NCI-H748 (cell line): Measurements from ENCODE around the gene CRACR2A.

Experiments used
- DNase-seq: peaks from one replicate; lab custom pipeline; 2025; ENCODE audit not compliant: unreplicated experiment; lab: John Stamatoyannopoulos, UW

CRACR2A gene, protein sequence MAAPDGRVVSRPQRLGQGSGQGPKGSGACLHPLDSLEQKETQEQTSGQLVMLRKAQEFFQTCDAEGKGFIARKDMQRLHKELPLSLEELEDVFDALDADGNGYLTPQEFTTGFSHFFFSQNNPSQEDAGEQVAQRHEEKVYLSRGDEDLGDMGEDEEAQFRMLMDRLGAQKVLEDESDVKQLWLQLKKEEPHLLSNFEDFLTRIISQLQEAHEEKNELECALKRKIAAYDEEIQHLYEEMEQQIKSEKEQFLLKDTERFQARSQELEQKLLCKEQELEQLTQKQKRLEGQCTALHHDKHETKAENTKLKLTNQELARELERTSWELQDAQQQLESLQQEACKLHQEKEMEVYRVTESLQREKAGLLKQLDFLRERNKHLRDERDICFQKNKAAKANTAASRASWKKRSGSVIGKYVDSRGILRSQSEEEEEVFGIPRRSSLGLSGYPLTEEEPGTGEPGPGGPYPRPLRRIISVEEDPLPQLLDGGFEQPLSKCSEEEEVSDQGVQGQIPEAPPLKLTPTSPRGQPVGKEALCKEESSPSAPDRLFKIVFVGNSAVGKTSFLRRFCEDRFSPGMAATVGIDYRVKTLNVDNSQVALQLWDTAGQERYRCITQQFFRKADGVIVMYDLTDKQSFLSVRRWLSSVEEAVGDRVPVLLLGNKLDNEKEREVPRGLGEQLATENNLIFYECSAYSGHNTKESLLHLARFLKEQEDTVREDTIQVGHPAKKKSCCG

DNA sequence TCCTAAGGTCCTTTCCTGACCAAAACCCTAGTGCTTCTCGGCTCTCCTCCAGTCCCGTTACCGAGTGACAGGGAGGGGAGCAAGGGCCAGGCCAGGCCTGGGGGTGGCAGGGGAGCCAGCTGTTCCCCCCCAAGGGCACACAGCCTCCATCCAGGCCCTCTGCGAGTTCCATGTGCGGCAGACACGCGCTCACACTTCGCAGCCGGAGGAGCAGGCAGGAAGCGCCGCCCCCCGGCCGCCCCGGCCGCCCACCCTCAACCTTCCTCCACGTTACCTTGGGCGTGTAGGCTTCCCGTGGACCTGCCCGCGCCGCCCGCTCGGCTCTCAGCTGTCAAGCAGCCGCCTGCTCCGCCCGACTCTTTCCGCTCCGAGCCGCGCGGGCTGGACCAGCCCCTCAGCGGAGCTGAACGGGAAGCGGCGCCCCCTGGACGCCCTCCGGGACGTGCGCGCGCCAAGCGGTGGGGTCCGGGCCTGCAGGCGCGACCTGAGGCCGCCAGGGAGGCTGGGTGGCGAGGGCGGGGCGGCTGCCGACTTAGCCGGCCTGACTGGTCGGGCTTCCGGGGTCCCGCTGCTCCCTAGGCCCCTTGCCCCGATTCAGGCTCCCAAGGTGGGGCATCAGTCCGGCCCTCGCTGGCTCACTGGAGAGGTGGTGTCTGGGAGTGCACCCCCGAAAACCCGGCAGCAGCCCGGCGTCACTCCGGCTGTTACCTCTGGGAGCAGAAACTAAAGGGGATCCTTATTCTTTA is at the start of gene CRACR2A:
CRACR2A (minus strand) TSS at position 369 of the 746 bp plus-strand sequence. CDS start 56,110 bp downstream, outside the sequence.
- DNase-seq: peak; percentile 82

DNA sequence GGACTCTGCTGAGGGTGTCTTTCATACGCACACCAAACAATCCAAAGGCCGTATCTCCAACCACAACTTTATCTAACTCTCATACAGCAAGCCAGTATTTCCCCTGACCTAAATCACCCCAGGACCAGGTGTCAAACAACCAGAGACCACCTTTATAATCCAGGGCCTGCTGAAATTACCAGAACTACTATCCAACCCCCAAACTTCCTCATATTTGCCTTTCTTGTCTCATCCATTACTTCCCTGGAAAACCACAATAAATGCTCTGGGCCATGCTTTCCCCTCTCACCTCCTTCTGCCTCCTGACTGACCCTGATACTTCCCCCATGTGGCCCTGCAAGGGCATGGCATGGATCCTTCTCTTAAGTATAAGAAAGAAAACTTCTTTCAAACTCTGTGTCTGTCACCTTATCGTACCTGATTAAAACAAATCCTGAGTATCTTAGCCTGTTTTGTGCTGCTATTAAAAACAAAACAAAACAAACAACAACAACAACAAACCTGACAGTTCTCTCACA is 44.7 kb upstream of the CRACR2A start:
- no peak for DNase-seq

DNA sequence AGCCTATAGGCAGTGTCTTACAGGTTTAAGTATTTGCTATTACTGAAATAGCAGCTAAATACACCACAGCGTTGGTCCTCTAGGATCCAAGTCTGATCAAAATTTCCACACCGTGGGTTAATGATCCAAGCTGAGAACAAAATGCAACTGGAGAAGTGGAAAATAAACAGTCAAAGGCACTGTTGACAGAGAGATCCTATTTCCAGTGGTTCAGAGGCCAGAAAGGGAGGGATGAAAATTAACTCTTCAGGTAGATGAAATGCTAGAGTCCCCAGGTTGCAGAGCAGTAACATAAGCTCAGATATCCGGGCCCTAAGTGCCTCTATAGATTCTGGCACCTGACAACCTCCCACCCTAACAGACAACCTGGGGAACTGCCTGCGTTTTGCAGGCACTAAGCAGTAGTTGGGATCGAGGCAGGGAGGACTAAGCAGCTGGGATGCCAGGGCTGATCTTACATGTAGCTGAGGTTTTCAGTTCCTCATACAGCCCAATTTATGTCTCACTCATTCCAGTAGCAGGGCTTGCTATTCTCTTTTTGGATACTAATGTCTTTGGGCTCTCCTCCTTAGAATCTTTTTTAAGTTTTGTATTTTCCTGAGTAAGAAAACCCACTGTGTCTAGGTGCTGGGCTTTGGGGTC is 42.7 kb upstream of the CRACR2A start:
- DNase-seq: peak; percentile 90

DNA sequence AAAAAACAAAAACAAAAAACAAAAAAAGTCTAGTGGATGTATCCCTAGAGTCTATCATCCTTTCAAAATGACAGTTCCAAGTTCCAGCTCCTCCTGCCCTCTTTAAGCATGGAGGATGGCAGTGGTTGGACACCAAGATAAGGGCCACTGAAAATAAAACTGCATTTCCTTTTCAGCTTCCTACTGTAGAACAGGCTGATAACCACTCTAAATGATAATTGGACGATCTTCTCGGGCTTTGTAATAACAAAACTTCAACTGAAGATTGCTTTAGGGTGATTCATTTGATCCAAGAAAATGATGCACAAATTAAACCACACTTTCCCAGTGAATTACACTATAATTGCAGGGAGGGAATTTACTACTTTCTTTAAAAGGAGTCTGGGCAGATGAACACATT is 42.2 kb upstream of the CRACR2A start:
- peak; percentile 55 for DNase-seq

DNA sequence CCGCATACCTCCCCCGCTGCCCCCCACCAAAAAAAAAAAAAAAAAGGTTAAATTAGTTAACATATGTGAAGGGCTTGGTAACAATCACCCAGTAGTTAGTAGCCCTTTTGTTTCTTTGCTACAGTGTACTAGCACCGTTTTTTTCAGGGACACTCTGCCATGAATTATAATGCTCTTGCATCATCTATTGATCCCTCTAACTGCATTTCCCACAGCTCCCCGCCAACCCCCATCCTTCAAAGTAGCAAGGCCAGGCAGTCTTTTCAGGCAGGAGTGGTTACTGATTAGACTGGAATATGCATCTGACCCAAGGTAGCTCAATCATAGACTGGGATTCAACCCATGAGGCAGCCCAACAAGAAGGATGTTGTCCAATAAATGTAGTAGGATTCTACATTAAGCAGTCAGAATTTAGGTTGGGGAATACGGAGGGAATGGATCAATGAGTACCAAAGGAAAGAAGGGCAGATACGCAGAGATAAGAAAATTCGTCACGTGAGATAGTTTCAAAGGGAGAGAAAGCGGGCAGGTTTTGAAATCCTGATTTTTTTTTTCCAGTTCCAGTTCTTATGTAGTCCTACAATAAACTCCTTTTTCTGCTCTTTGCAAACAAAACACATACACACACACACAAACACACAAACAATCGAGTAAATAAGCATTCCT is 39.8 kb upstream of the CRACR2A start:
- no peak for DNase-seq

DNA sequence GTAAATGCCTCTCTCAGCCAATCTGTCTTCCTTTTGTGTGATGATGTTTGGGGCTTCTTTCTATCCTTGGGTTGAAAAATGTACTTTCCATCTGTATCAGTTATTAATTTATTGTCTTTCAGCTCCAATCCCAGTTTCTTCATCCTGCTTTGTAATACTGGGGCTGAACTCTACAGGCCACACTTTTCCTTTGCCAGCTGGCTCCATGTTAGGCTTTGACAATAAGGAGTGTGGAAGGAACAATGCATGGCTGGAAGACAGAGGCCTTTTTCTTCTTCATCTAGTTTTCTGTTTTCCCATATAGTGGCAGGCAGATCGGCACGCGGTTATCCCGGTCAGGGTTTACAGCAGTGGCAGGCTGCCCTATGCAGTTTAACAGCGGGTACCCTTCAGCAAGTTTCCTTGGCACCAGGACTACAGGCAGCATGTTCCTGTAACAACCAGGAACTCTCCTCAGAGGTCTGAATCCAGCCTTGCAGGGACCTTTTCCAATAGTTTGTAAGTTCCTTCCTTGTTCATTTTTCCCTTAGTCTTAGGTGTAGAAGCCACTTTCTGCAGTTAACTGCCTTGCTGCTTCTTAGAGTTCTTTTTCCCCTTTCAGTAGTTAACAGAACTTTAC is 38.5 kb upstream of the CRACR2A start:
- DNase-seq: no peak

DNA sequence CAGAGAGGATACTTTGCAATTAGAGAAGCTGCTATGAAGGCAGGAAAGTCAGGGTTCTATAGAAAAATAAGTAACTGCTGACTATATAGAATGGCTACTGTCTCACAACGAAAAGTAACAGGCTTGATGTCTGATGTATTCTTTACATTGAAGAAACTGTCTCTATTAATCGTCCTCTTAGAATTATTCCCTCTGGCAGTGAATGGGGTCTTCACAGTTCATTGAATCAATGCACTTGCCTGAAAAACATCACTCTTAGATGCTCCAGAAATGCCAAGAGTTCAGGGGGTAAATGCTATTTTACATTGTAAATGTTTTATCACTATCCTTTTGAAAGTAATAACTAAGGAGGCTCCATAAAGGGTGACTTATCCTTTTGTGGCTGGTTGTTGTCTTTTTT is 37.7 kb upstream of the CRACR2A start:
- no peak for DNase-seq

DNA sequence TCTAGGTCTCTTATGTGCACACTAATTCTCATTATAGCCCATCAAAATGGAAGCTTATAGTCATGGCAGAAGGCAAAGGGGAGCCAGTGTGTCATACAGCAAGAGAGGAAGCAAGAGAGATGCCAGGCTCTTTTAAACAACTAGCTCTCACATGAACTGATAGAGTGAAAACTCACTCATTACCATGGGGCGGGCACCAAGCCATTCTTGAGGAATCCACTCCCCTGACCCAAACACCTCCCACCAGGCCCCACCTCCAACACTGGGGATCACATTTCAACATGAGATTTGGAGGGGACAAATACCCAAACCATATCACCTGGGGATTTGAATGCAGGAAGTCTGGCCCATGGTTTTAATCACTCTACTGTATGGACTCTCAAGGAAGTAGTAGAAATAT is 36.9 kb upstream of the CRACR2A start:
- no peak for DNase-seq

DNA sequence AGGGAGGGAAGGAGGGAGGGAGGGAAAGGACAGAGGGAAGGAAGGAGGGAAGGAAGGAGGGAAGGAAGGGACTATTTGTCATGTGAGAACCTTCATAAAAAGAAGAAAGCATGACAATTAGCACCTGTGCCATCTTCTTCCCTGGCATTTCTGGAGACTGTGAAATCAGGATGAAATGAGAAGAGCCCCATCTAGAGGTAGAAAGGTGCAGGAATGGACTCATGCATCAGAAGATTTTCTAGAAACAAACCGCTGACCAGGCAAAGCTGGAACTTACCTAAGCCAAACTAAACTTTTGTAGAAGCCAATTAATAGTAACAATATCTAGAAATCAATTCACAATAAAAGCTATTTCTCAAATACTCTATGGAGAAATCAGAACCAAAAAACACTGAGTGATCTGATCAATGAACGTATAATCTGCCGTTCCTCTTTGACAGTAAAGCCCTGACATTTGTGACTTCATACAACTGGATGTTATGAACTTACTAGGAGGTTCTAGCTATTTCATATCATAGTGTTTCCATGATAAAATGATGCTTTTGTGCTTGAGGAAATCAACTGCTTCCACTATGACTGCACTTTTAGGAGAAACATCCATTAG is 24.4 kb upstream of the CRACR2A start:
- DNase-seq: peak; percentile 57

DNA sequence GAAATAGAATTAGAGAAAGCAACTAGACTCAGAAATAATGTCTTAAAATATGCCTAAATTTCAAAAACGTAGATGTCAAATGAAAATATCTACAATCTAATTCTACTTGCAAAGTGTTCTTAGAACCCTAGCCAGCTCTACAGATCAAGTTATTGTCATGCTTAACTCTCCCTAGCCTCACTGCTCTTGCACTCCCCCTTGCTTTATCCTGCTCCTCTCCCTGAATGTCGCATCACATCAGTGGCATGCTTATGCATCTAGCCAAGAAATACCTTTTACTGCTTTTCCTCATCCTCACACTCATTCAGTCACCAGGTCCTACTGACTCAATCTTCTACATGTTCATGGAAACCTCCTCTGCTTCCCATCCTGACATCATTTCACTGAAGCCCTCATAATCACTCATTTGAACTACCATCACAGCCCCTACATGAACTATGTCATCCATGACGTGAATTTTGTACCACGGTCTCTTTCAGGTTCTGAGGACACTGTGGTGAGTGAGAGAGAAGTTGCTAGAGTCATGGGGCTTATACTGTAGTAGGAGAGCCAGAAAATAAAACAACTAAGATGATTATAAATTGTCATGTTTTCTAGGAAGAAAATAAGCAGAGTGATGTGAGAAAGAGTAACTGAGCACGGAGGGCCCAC is 22.6 kb upstream of the CRACR2A start:
- no peak for DNase-seq

DNA sequence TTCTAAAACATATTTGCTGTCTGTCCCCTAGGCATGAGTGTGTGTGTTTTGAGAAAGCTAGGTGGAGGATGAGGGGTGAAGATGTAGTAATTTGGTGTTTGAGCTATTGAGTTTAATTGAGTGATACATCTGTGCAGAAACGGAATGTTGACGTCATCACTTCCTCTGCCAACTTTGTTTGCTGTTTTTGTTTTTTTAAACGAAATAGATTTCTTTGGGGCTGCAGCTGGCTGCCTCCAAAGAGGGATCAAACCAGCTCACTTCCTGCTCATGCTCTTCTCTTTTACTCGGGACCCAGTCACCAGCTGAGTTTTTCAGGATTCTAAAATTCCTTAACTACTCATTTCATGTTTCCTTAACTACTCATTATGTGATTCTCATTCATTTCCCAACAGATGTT is 19.5 kb upstream of the CRACR2A start:
- DNase-seq: no peak

DNA sequence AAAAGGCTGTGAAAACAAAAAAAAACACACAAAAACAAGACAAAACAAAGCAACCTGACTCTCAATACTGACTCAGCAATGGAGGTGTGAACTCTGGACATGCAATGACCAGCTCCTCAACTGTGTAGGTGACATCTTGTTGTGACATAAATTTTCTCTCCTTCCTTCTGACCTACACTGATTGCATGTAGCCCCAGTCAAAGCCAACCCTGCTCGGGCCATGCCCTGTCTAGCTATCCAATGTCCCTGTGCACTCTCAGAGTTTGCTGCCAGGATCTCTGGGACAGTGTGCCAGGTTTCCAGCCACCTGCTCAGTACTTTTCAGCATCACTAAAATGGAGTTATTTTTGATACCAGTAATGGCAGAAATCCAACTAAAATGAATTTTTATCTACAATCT is 18.9 kb upstream of the CRACR2A start:
- DNase-seq: no peak

DNA sequence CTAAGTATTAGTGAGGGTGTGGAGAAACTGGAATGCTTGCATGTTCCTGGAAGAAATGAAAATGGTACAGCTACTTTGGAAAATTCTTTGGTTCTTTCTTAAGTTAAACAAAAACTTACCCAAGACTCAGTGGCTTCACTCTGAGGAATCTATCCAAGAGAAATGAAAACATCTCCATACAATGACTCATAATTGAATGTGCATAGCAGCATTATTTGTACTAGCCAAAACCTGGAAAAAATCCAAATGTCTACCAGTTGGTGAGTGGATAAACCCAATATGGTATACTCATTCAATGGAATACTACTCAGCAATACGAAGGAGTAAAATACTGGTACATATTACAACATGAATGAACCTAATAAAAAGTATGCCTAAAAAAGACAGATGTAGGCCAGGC is 18.0 kb upstream of the CRACR2A start:
- no peak for DNase-seq

DNA sequence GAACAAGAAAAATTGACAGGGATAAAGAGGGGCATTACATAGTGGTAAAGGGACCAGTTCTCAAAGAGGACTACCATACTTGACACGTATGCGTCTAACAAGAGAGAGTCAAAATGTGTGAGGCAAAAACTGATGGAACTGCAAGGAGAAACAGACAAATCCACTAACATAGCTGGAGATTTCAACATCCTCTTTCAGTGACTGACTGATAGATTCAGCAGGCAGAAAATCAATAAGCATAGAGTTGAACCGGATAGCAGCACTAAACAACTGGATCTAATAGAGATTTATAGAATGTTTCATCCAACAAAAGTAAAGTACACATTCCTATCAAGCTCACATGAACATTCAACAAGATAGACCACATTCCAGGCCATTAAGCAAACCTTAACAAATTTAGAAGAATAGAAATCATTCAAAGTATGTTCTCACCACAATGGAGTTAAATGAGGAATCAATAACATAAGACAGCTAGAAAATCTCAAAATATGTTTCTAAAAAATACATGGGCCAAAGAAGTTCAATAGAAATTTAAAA is 16.1 kb upstream of the CRACR2A start:
- DNase-seq: no peak

DNA sequence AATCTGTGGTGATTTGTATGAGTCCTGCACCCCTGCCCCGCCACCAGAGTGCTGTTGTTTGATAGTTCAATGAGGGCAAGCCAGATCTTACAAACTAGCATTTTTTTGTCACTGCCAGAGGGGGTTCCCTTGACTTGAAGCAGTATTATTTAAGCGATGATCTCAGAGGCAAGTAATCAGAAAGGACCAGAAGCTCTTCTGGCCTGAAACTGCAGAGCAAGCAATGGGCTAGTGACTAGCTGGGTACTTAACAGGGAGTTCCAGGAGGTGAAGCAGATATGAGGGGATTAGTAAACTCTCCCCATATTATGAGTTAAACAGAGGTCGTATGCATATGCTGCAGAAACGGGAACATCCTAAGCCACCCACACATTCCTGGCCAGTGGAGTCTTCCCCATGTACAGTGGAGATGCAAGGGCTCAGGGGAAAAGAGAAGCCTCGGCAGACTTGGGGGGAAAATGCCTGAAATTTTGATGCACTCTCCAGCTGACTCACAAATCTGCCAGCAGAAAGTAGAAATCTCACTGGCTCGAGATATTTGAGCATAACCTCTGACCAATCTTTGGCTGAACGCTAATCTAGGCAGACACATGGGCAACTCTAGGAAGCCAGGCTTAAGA is 8.3 kb upstream of the CRACR2A start:
- no peak for DNase-seq

DNA sequence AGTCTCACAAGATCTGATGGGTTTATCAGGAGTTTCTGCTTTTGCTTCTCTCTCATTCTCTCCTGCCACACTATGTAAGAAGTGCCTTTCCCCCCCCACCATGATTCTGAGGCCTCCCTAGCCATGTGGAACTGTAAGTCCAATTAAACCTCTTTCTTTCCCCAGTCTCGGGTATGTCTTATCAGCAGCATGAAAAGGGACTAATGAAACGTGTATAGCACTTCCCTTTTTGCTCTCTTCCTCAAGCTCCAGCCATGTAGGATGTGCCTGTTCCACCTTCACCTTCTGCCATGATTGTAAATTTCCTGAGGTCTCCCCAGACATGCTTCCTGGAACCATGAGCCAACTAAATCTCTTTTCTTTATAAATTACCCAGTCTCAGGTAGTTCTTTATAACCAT is 7.0 kb upstream of the CRACR2A start:
- DNase-seq: no peak

DNA sequence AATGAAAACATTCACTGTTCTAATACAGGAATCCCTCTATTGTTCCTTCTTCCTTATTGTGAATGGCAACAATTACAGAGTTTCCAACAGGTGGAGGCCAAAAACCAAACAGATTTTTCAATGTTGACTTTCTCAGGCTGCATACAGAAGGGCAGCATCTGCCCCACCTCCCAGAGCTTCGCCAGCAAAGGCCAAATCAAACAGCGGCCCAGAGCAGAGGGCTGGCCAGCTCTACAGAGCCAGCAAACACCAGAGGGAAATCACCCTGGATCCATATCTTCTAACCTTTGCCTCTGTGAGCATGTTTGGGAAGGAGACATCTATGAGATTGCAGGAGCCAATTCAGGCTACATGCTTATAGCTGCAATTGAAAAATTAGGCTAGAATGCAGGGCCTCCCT is 4.4 kb upstream of the CRACR2A start:
- DNase-seq: peak; percentile 61

DNA sequence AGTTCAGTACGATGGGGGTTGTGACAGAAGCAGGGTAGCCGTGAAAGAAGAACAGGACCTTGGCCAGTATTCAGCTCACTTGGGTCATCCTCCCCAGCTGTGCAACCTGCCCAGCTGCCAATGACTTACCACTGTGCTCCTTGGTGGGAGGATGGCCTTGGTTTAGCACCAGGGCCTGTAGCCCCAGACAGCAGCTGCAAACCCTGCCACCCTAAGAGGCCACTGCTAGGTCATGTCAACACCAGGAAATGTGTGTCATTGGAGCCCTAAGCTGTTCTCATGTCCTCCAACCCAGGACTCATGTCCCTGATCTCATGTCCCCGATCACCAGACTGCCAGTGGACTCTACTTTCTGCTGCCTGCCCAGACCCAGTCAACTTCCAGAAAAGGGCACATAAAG is 3.0 kb upstream of the CRACR2A start:
- no peak for DNase-seq
